Ectodermal cell (in vitro differentiated cells): ENCODE measurements around the gene SHISA7.

Experiments
- H3K27ac ChIP-seq: 2 replicates; pipeline ENCODE4 v1.7.0; 2013; ENCODE audit warnings: mild to moderate bottlenecking, low read depth, low read length; ENCODE audit not compliant: insufficient read depth, poor library complexity, severe bottlenecking
- H3K27me3 ChIP-seq: 2 replicates; pipeline ENCODE4 v1.7.0; 2013; ENCODE audit warnings: mild to moderate bottlenecking, low read length; ENCODE audit not compliant: insufficient read depth, control insufficient read depth, poor library complexity, severe bottlenecking
- H3K36me3 ChIP-seq: one replicate; pipeline ENCODE4 v1.7.0; 2013; ENCODE audit warnings: low read length; ENCODE audit not compliant: control insufficient read depth, insufficient read depth
- H3K4me1 ChIP-seq: one replicate; pipeline ENCODE4 v1.7.0; 2013; ENCODE audit warnings: low read length; ENCODE audit not compliant: control insufficient read depth, insufficient read depth
- H3K4me3 ChIP-seq: 2 replicates; pipeline ENCODE4 v1.7.0; 2013; ENCODE audit warnings: low read depth, low read length, control low read depth; ENCODE audit not compliant: insufficient read depth
- H3K9me3 ChIP-seq: 2 replicates; pipeline ENCODE4 v1.7.0; 2013; ENCODE audit warnings: mild to moderate bottlenecking, low read length, moderate library complexity; ENCODE audit not compliant: control insufficient read depth
- WGBS, 2 experiments: methylation state at CpG; one replicate each; pipeline ENCODE4 v1.1.7; 2013; ENCODE audit warnings: missing lambda C conversion rate in 2 of 2; 5-methylcytosine and 5-hydroxymethylcytosine counted together

SHISA7 gene

GRCh38 chr19:55481148-55481793 is 38.2 kb upstream of the SHISA7 start:
- peaks cover 5% of the 10 kb centered on the region for H3K4me1 ChIP-seq
- no peaks in the 10 kb centered on the region for H3K9me3 ChIP-seq
- WGBS, 2 experiments, result 92 to 94% methylated on average over 52 of the region's 52 CpGs
- H3K27ac ChIP-seq, result no peak overlapping the region
- no peak overlapping the region for H3K4me3 ChIP-seq
- no peaks in the 10 kb centered on the region for H3K27me3 ChIP-seq
- H3K36me3 ChIP-seq, result peaks cover 6% of the 10 kb centered on the region

- peaks cover 6% of the 10 kb centered on the region for H3K36me3 ChIP-seq
- no peaks in the 10 kb centered on the region for H3K9me3 ChIP-seq
- H3K27ac ChIP-seq, result no peak overlapping the region
- WGBS, 2 experiments, result 87 to 88% methylated on average over 15 of the region's 15 CpGs
- peaks cover 7% of the 10 kb centered on the region for H3K4me1 ChIP-seq
- H3K27me3 ChIP-seq, result no peaks in the 10 kb centered on the region
- H3K4me3 ChIP-seq, result no peak overlapping the region
Observed at GRCh38 chr19:55479451-55480230, 36.5 kb upstream of the SHISA7 start.

DNA sequence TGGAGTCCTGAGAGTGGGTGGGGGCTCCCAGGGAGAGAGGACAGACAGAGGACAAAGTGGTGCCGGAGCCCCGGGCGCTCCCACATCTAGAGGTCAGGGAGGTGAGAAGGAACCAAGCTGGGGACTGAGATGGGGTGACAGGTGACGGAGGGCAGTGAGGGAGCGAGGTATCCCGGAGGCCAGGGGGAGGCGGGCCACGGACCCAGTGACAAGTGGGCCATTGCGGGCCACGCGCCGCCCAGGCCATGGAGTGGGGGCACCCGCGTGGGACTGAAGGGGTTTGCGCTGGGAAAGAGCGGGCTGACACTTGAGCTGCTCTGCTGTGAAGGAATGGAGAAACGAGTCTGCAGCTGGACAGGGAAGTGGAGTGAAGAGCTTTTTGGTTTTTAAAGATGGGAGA is 35.9 kb upstream of the SHISA7 start:
- Histone ChIP-seq H3K27me3 (no peaks in the 10 kb centered on the region), H3K36me3 (peaks cover 6% of the 10 kb centered on the region), H3K9me3 (no peaks in the 10 kb centered on the region), H3K4me3 (no peak overlapping the region), H3K4me1 (peaks cover 11% of the 10 kb centered on the region), H3K27ac (no peak overlapping the region)
- 93 to 95% methylated on average over 17 of the region's 17 CpGs for WGBS, 2 experiments

DNA sequence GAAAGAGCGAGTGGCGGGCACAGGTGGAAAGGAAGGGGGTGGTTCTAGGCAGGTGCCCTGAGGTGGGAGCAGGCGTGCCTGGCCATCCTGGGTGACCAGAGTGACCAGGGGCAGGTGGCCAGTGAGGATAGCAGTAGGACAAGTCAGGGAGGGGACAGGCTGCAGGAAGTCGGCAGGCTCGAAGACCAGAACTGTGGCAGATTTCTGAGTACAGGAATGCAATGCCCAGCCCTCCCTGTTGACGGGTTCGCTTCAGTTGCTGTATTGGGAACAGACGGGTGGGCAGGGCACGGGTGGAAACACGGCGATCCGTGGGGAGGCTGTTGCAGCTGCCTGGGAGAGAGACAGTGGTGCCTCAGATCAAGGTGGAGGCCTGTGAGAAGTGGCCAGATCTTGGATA is 35.3 kb upstream of the SHISA7 start:
- peaks cover 6% of the 10 kb centered on the region for H3K36me3 ChIP-seq
- H3K4me3 ChIP-seq, result no peak overlapping the region
- no peaks in the 10 kb centered on the region for H3K27me3 ChIP-seq
- H3K27ac ChIP-seq, result no peak overlapping the region
- 92 to 94% methylated on average over 12 of the region's 12 CpGs for WGBS, 2 experiments
- peaks cover 15% of the 10 kb centered on the region for H3K4me1 ChIP-seq
- no peaks in the 10 kb centered on the region for H3K9me3 ChIP-seq

GRCh38 chr19:55477905-55478304 is 34.8 kb upstream of the SHISA7 start:
- no peaks in the 10 kb centered on the region for H3K9me3 ChIP-seq
- peaks cover 3% of the 10 kb centered on the region for H3K36me3 ChIP-seq
- H3K27me3 ChIP-seq, result no peaks in the 10 kb centered on the region
- peak overlapping the region; percentile 69 for H3K4me3 ChIP-seq
- H3K4me1 ChIP-seq, result peaks cover 19% of the 10 kb centered on the region
- no peak overlapping the region for H3K27ac ChIP-seq
- 91 to 93% methylated on average over 13 of the region's 13 CpGs for WGBS, 2 experiments

- Histone ChIP-seq H3K36me3 (no peaks in the 10 kb centered on the region), H3K4me1 (peaks cover 19% of the 10 kb centered on the region), H3K27ac (peak within 1 kb of the TSS; percentile 58), H3K27me3 (no peaks in the 10 kb centered on the region), H3K4me3 (peak within 1 kb of the TSS; percentile 69), H3K9me3 (no peaks in the 10 kb centered on the region)
- 2% methylated on average over 54 of the region's 61 CpGs for WGBS, 2 experiments
Observed at GRCh38 chr19:55476100-55476775, 33.1 kb upstream of the SHISA7 start, which contains the start of gene ZNF628. Gene ZNF628, plus strand, starts transcription at chr19:55476617. Its CDS starts 3,294 bp downstream, at chr19:55479911.

DNA sequence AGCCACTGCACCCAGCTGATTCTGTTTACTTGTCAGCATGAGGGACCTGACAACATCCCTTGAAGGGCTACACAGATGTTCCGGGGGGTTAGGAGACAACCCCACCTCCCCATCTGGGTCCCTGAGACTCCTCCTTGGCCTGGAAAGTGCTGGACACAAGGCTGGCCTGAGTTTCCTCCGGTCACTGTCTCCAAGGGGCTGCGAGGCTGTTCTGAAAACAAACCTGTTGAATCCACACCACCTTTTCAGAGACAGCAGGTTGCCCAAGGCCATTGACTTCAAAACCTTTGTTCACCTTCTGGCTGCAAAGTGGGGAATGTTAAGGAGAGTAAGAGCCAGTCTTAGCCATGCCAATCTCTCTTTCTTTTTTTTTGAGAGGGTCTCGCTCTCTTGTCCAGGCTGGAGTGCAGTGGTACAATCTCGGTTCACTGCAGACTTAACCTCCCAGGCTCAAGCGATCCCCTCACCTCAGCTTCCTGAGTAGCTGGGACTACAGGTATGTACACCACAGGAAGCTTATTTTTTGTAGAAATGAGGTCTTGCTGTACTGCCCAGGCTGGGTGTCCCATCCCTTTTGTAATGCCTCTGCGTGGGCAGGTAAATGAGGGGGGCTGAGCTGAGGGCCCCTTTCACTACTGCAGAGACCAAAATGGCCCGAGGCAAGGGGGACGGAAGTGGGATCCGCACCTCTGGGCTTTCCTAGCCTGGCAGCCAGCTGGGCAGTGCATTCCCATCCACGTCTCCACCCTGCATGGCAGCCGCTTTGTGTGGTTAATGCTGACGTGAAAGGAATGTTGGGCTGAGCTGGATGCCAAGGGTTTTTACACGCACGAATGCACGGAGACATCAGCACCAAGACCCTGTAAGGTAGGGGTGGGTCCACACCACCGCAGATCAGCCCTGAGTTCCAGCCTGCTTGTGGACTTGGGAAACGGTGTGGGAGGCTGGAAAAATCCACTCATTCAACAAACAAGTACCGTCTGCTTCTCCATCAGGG is 31.5 kb upstream of the SHISA7 start:
- Histone ChIP-seq H3K36me3 (no peaks in the 10 kb centered on the region), H3K27ac (no peak overlapping the region), H3K27me3 (no peaks in the 10 kb centered on the region), H3K4me1 (peaks cover 19% of the 10 kb centered on the region), H3K9me3 (no peaks in the 10 kb centered on the region), H3K4me3 (no peak overlapping the region)
- 90 to 92% methylated on average over 19 of the region's 19 CpGs for WGBS, 2 experiments

GRCh38 chr19:55473225-55474012 is 30.3 kb upstream of the SHISA7 start:
- H3K4me1 ChIP-seq, result peaks cover 19% of the 10 kb centered on the region
- no peak overlapping the region for H3K4me3 ChIP-seq
- no peaks in the 10 kb centered on the region for H3K27me3 ChIP-seq
- H3K36me3 ChIP-seq, result no peaks in the 10 kb centered on the region
- H3K9me3 ChIP-seq, result no peaks in the 10 kb centered on the region
- H3K27ac ChIP-seq, result peak overlapping the region; percentile 27
- WGBS, 2 experiments, result 44 to 46% methylated on average over 16 of the region's 16 CpGs

DNA sequence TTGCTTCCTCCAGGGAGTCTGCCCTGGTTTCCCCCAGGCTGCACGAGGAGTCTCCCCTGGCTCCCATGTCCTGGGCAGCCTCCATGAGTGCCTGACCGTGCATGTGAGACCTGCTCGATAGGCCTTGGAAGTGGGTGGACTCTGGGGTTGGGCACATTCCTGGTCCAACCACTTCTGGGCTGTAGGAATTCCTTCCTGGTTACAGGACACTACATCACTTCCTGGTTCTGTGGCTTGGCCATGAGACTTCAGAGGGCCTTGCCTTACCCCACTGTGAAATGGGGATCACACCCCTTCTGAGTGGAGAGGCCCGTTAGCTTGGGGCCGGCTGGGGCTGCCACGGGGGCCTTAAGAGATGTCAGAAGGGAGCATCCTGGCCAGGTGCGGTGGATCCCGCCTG is 29.4 kb upstream of the SHISA7 start:
- Histone ChIP-seq H3K4me3 (no peak overlapping the region), H3K9me3 (no peaks in the 10 kb centered on the region), H3K27ac (no peak overlapping the region), H3K36me3 (no peaks in the 10 kb centered on the region), H3K27me3 (no peaks in the 10 kb centered on the region), H3K4me1 (peaks cover 19% of the 10 kb centered on the region)
- 90 to 95% methylated on average over 8 of the region's 8 CpGs for WGBS, 2 experiments
